Epithelial cell of prostate (primary cell): ENCODE data around the gene SLC8A1.
A peak's percentile ranks its signal among the peaks of the same experiment; 100 is the strongest.
"Not testable (repeated sequence)": the region's sequence is repeated elsewhere in the genome, so short reads cannot be mapped to it uniquely, and the experiment has no call there.

Experiments
- DNase-seq: peaks from one replicate; pipeline ENCODE4 v3.0.0-alpha.2; 2011; ENCODE audit warnings: low read depth, low spot score
- H3K27ac ChIP-seq: fragments of 450-650 bp; 2 replicates; pipeline ENCODE4 v1.5.1; 2017; ENCODE audit warnings: mild to moderate bottlenecking

The SLC8A1 gene

GRCh38 chr2:40102447-40102846 is 349.4 kb downstream of the SLC8A1 start:
- H3K27ac ChIP-seq, result peak overlapping the region; percentile 72

GRCh38 chr2:40101131-40101575 is 350.7 kb downstream of the SLC8A1 start:
- no peak for DNase-seq
- H3K27ac ChIP-seq, result peak overlapping the region; percentile 21

More at GRCh38 chr2:40102447-40102846, 349.4 kb downstream of the SLC8A1 start:
- no peak for DNase-seq

GRCh38 chr2:40100676-40101075 is 351.2 kb downstream of the SLC8A1 start:
- no peak for DNase-seq
- peak overlapping the region; percentile 21 for H3K27ac ChIP-seq

GRCh38 chr2:40098786-40099470 is 353.0 kb downstream of the SLC8A1 start:
- H3K27ac ChIP-seq, result peak overlapping the region; percentile 86
- DNase-seq, result no peak

- peak overlapping the region; percentile 86 for H3K27ac ChIP-seq
- DNase-seq, result no peak
Observed at GRCh38 chr2:40097691-40098385, 354.1 kb downstream of the SLC8A1 start.

- peak overlapping the region; percentile 86 for H3K27ac ChIP-seq
- no peak for DNase-seq
Observed at GRCh38 chr2:40096360-40096759, 355.5 kb downstream of the SLC8A1 start.

- peak overlapping the region; percentile 86 for H3K27ac ChIP-seq
- no peak for DNase-seq
Observed at GRCh38 chr2:40095000-40095399, 356.9 kb downstream of the SLC8A1 start.

- H3K27ac ChIP-seq, result peak overlapping the region; percentile 86
Observed at GRCh38 chr2:40094451-40094850, 357.4 kb downstream of the SLC8A1 start.

GRCh38 chr2:40093021-40093675 is 358.7 kb downstream of the SLC8A1 start:
- H3K27ac ChIP-seq, result no peak overlapping the region
- no peak for DNase-seq

More at GRCh38 chr2:40094451-40094850, 357.4 kb downstream of the SLC8A1 start:
- DNase-seq, result no peak

GRCh38 chr2:40090044-40090443 is 361.8 kb downstream of the SLC8A1 start:
- no peak for DNase-seq
- H3K27ac ChIP-seq, result no peak overlapping the region

GRCh38 chr2:40087927-40088326 is 364.0 kb downstream of the SLC8A1 start:
- no peak for DNase-seq
- H3K27ac ChIP-seq, result no peak overlapping the region

GRCh38 chr2:40087434-40087833 is 364.5 kb downstream of the SLC8A1 start:
- H3K27ac ChIP-seq, result no peak overlapping the region
- no peak for DNase-seq

GRCh38 chr2:40085786-40086185 is 366.1 kb downstream of the SLC8A1 start:
- no peak for DNase-seq
- H3K27ac ChIP-seq, result no peak overlapping the region

- not testable (repeated sequence) for H3K27ac ChIP-seq, DNase-seq
Observed at GRCh38 chr2:40073336-40073735, 378.6 kb downstream of the SLC8A1 start.

- no peak overlapping the region for H3K27ac ChIP-seq
- no peak for DNase-seq
Observed at GRCh38 chr2:40072442-40073232, 379.3 kb downstream of the SLC8A1 start.

GRCh38 chr2:40062381-40062780 is 389.5 kb downstream of the SLC8A1 start:
- no peak for DNase-seq
- H3K27ac ChIP-seq, result no peak overlapping the region

- H3K27ac ChIP-seq, result no peak overlapping the region
- no peak for DNase-seq
Observed at GRCh38 chr2:40049781-40050180, 402.1 kb downstream of the SLC8A1 start.

- no peak overlapping the region for H3K27ac ChIP-seq
- DNase-seq, result no peak
Observed at GRCh38 chr2:40048506-40048905, 403.4 kb downstream of the SLC8A1 start.

GRCh38 chr2:40047406-40047805 is 404.5 kb downstream of the SLC8A1 start:
- no peak for DNase-seq
- H3K27ac ChIP-seq, result no peak overlapping the region
